ENCODE measurements around the gene DDX25. TPM values are rescaled to one million over a fixed set of nuclear protein-coding genes. Genes with fewer than 3 reads are reported as not detected.

Gene DDX25
- total RNA-seq, 4 donors from 2014 or later: not detected

- no peaks in the 10 kb centered on the region for H3K36me3 ChIP-seq
- DNase-seq: no peak
Observed at GRCh38 chr11:125960771-125961170, 56.5 kb downstream of the DDX25 start.

GRCh38 chr11:125967515-125967914 is 63.2 kb downstream of the DDX25 start:
- DNase-seq (no peak), ATAC-seq (no peak)
- no peaks in the 10 kb centered on the region for H3K27me3 ChIP-seq
- no peak for TF ChIP-seq POLR2A (IDR thresholded peaks at IDR 0.05)
- TF ChIP-seq CTCF (IDR thresholded peaks at IDR 0.05 in 4 of 5, conservative IDR thresholded peaks at IDR 0.05 in 1 of 5): no peak
- in situ Hi-C loops (cut with MboI; ENCODE audit: low sequenced_read_pairs in 4 of 4) (no loop called here), intact Hi-C loops (cut with DNase I; ENCODE audit: low total_unique reads) (no loop called here)
- no peaks in the 10 kb centered on the region for H3K36me3 ChIP-seq
- H3K9me3 ChIP-seq: no peaks in the 10 kb centered on the region
- no peak overlapping the region for H3K27ac ChIP-seq
- H3K4me3 ChIP-seq: no peak overlapping the region
- H3K4me1 ChIP-seq: no peaks in the 10 kb centered on the region

More at GRCh38 chr11:125960771-125961170, 56.5 kb downstream of the DDX25 start:
- Histone ChIP-seq H3K27ac (no peak overlapping the region), H3K4me1 (no peaks in the 10 kb centered on the region), H3K4me3 (no peak overlapping the region), H3K27me3 (no peaks in the 10 kb centered on the region), H3K9me3 (no peaks in the 10 kb centered on the region)
- intact Hi-C loops (cut with DNase I; ENCODE audit: low total_unique reads): no loop called here
- TF ChIP-seq POLR2A (IDR thresholded peaks at IDR 0.05): no peak
- no peak for TF ChIP-seq CTCF (IDR thresholded peaks at IDR 0.05 in 4 of 5, conservative IDR thresholded peaks at IDR 0.05 in 1 of 5)
- in situ Hi-C loops (cut with MboI; ENCODE audit: low sequenced_read_pairs in 4 of 4): no loop called here
- ATAC-seq: no peak

GRCh38 chr11:125968354-125968753 is 64.0 kb downstream of the DDX25 start:
- no peak overlapping the region for H3K27ac ChIP-seq

GRCh38 chr11:125971618-125972017 is 67.3 kb downstream of the DDX25 start:
- Histone ChIP-seq H3K4me1 (no peaks in the 10 kb centered on the region), H3K9me3 (no peaks in the 10 kb centered on the region), H3K27ac (no peak overlapping the region), H3K27me3 (no peaks in the 10 kb centered on the region), H3K4me3 (no peak overlapping the region), H3K36me3 (no peaks in the 10 kb centered on the region)
- in situ Hi-C loops (cut with MboI; ENCODE audit: low sequenced_read_pairs in 4 of 4) (no loop called here), intact Hi-C loops (cut with DNase I; ENCODE audit: low total_unique reads) (no loop called here)
- TF ChIP-seq POLR2A (IDR thresholded peaks at IDR 0.05): no peak
- no peak for TF ChIP-seq CTCF (IDR thresholded peaks at IDR 0.05 in 4 of 5, conservative IDR thresholded peaks at IDR 0.05 in 1 of 5)
- no peak for DNase-seq
- no peak for ATAC-seq

More at GRCh38 chr11:125968354-125968753, 64.0 kb downstream of the DDX25 start:
- ATAC-seq (no peak), DNase-seq (no peak)
- in situ Hi-C loops (cut with MboI; ENCODE audit: low sequenced_read_pairs in 4 of 4): no loop called here
- intact Hi-C loops (cut with DNase I; ENCODE audit: low total_unique reads): no loop called here
- H3K9me3 ChIP-seq: no peaks in the 10 kb centered on the region
- TF ChIP-seq CTCF (IDR thresholded peaks at IDR 0.05 in 4 of 5, conservative IDR thresholded peaks at IDR 0.05 in 1 of 5): no peak
- TF ChIP-seq POLR2A (IDR thresholded peaks at IDR 0.05): no peak
- H3K4me3 ChIP-seq: no peak overlapping the region
- H3K4me1 ChIP-seq: no peaks in the 10 kb centered on the region
- no peaks in the 10 kb centered on the region for H3K36me3 ChIP-seq
- H3K27me3 ChIP-seq: no peaks in the 10 kb centered on the region

- no peaks in the 10 kb centered on the region for H3K36me3 ChIP-seq
- no peak overlapping the region for H3K4me3 ChIP-seq
- no peaks in the 10 kb centered on the region for H3K9me3 ChIP-seq
- DNase-seq (no peak), ATAC-seq (no peak)
- TF ChIP-seq POLR2A (IDR thresholded peaks at IDR 0.05) (no peak), CTCF (IDR thresholded peaks at IDR 0.05 in 4 of 5, conservative IDR thresholded peaks at IDR 0.05 in 1 of 5) (no peak)
- no peak overlapping the region for H3K27ac ChIP-seq
- intact Hi-C loops (cut with DNase I; ENCODE audit: low total_unique reads): no loop called here
- no peaks in the 10 kb centered on the region for H3K27me3 ChIP-seq
- H3K4me1 ChIP-seq: no peaks in the 10 kb centered on the region
- in situ Hi-C loops (cut with MboI; ENCODE audit: low sequenced_read_pairs in 4 of 4): no loop called here
Observed at GRCh38 chr11:125974284-125974683, 70.0 kb downstream of the DDX25 start.
